Effector CD4-positive, alpha-beta T cell (primary cell): ENCODE data around the gene THEMIS.
A peak's percentile ranks its signal among the peaks of the same experiment; 100 is the strongest.
"Not testable (repeated sequence)": the region's sequence is repeated elsewhere in the genome, so short reads cannot be mapped to it uniquely, and the experiment has no call there.

Experiments used
- DNase-seq: peaks from one replicate; pipeline ENCODE4 v3.0.0-alpha.2; 2020
- total RNA-seq: gene quantifications from one replicate; lab custom pipeline; 2026; lab: John Stamatoyannopoulos, UW

The THEMIS gene
- 33.0 reads per million, percentile 58 among the genes with 10 or more reads in this experiment for total RNA-seq

- peak; percentile 8 for DNase-seq
These were observed at the start of gene THEMIS for GRCh38 chr6:127900935-127901334. Gene THEMIS (minus strand): TSS chr6:127901058. CDS start chr6:127900932, 126 bp downstream.

GRCh38 chr6:127949251-127949650 is 48.4 kb upstream of the THEMIS start:
- DNase-seq = no peak

- DNase-seq = no peak
These were observed 45.5 kb upstream of the THEMIS start for GRCh38 chr6:127946388-127946787.

GRCh38 chr6:127945434-127946097 is 44.7 kb upstream of the THEMIS start:
- DNase-seq = no peak

- no peak for DNase-seq
These were observed 40.4 kb upstream of the THEMIS start for GRCh38 chr6:127941228-127941627.

GRCh38 chr6:127939442-127940066 is 38.7 kb upstream of the THEMIS start:
- DNase-seq = no peak

GRCh38 chr6:127938701-127939100 is 37.8 kb upstream of the THEMIS start:
- no peak for DNase-seq

GRCh38 chr6:127937747-127938146 is 36.9 kb upstream of the THEMIS start:
- no peak for DNase-seq

GRCh38 chr6:127937102-127937501 is 36.2 kb upstream of the THEMIS start:
- DNase-seq = no peak

- no peak for DNase-seq
These were observed 34.1 kb upstream of the THEMIS start for GRCh38 chr6:127934956-127935355.

GRCh38 chr6:127933852-127934840 is 33.3 kb upstream of the THEMIS start:
- DNase-seq = no peak

- no peak for DNase-seq
These were observed 32.3 kb upstream of the THEMIS start for GRCh38 chr6:127933137-127933536.

- DNase-seq = no peak
These were observed 31.9 kb upstream of the THEMIS start for GRCh38 chr6:127932708-127933107.

GRCh38 chr6:127926441-127926840 is 25.6 kb upstream of the THEMIS start:
- not testable (repeated sequence) for DNase-seq

- DNase-seq = no peak
These were observed 23.6 kb upstream of the THEMIS start for GRCh38 chr6:127924440-127924839.

GRCh38 chr6:127924031-127924430 is 23.2 kb upstream of the THEMIS start:
- DNase-seq = no peak

- no peak for DNase-seq
These were observed 22.3 kb upstream of the THEMIS start for GRCh38 chr6:127923135-127923534.

GRCh38 chr6:127921982-127922381 is 21.1 kb upstream of the THEMIS start:
- DNase-seq = no peak

GRCh38 chr6:127920804-127921203 is 19.9 kb upstream of the THEMIS start:
- DNase-seq = no peak

GRCh38 chr6:127918506-127919427 is 17.9 kb upstream of the THEMIS start:
- DNase-seq = peak; percentile 7

- no peak for DNase-seq
These were observed 16.9 kb upstream of the THEMIS start for GRCh38 chr6:127917766-127918165.

GRCh38 chr6:127914240-127914639 is 13.4 kb upstream of the THEMIS start:
- no peak for DNase-seq
